ENCODE results near the gene IL6R.

GRCh38 chr1:154448331-154448811 lies 43.2 kb downstream of the IL6R start:
- TF ChIP-seq EP300 (IDR thresholded peaks at IDR 0.05) (no peak), POLR2A (IDR thresholded peaks at IDR 0.05) (no peak), POLR2AphosphoS5 (IDR thresholded peaks at IDR 0.05) (no peak)
- TF ChIP-seq, protein P1, sequence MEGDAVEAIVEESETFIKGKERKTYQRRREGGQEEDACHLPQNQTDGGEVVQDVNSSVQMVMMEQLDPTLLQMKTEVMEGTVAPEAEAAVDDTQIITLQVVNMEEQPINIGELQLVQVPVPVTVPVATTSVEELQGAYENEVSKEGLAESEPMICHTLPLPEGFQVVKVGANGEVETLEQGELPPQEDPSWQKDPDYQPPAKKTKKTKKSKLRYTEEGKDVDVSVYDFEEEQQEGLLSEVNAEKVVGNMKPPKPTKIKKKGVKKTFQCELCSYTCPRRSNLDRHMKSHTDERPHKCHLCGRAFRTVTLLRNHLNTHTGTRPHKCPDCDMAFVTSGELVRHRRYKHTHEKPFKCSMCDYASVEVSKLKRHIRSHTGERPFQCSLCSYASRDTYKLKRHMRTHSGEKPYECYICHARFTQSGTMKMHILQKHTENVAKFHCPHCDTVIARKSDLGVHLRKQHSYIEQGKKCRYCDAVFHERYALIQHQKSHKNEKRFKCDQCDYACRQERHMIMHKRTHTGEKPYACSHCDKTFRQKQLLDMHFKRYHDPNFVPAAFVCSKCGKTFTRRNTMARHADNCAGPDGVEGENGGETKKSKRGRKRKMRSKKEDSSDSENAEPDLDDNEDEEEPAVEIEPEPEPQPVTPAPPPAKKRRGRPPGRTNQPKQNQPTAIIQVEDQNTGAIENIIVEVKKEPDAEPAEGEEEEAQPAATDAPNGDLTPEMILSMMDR (IDR thresholded peaks at IDR 0.05): no peak

Data from suprapubic skin (tissue), 4 donors.